Posterior vena cava (tissue), 2 donors: ENCODE results near the gene MAP7. TPM values are rescaled to one million over a fixed set of nuclear protein-coding genes. Genes with fewer than 3 reads are reported as not detected.

Experiments
- DNase-seq: peaks from one replicate; pipeline ENCODE4 v3.0.0-alpha.2; 2020; ENCODE audit warnings: low spot score
- intact Hi-C, 2 donors: fragments of 100-400 bp; cut with DNase I; formaldehyde crosslinking; loops; one replicate each; pipeline versions ENCODE4 v1.14.1 to v1.14.2; 2022 to 2023
- total RNA-seq, 2 donors: library from RNA; stranded (reverse); fragmentation: NEBNext Ultra II Directional; extraction: Animal tissue kit (Norgen Biotek cat#: 25700); gene quantifications; one replicate each; pipeline ENCODE4 v1.2.1, GENCODE V29; 2021
- donor health status: DM: yes; HTN: yes; CAD: no.
- donor health status: DM: yes; HTN: yes; CAD: no.

Gene MAP7
- total RNA-seq, 2 donors from 2014 or later = 2.7 to 3.1 TPM

GRCh38 chr6:136303516-136303915, 246.7 kb downstream of the MAP7 start:
- DNase-seq = no peak
- intact Hi-C loops = no loop called here

- intact Hi-C loops = no loop called here
- DNase-seq = no peak
Measured at GRCh38 chr6:136294621-136295020, 255.6 kb downstream of the MAP7 start.

Other genes with a start within 250 kb of the MAP7 start
- 10 to 100 TPM; 15.0 to 16.4 TPM for gene MAP3K5, start 242.1 kb upstream of the MAP7 start, total RNA-seq